ENCODE results near the gene HELQ.

HELQ gene

GRCh38 chr4:83370640-83370906 is 85.0 kb downstream of the HELQ start:
- peak; percentile 75 for DNase-seq

- DNase-seq: peak; percentile 100
Measured at GRCh38 chr4:83369831-83370639, 85.6 kb downstream of the HELQ start.

GRCh38 chr4:83364312-83364711 is 91.3 kb downstream of the HELQ start:
- no peak for DNase-seq

- peak; percentile 49 for DNase-seq
Measured at GRCh38 chr4:83362492-83363329, 92.9 kb downstream of the HELQ start.

- DNase-seq: no peak
Measured at GRCh38 chr4:83361416-83362103, 94.1 kb downstream of the HELQ start.

- no peak for DNase-seq
Measured at GRCh38 chr4:83360018-83360417, 95.6 kb downstream of the HELQ start.

- DNase-seq: no peak
Measured at GRCh38 chr4:83358410-83358809, 97.2 kb downstream of the HELQ start.

Measured in MV-4-11 (cell line).